Amniotic stem cell (primary cell): ENCODE results near the gene GMIP.

Experiments used
- DNase-seq: peaks from one replicate; lab custom pipeline; 2025; lab: John Stamatoyannopoulos, UW

GMIP gene

GRCh38 chr19:19657397-19657783 is 13.9 kb upstream of the GMIP start:
- DNase-seq = no peak

DNA sequence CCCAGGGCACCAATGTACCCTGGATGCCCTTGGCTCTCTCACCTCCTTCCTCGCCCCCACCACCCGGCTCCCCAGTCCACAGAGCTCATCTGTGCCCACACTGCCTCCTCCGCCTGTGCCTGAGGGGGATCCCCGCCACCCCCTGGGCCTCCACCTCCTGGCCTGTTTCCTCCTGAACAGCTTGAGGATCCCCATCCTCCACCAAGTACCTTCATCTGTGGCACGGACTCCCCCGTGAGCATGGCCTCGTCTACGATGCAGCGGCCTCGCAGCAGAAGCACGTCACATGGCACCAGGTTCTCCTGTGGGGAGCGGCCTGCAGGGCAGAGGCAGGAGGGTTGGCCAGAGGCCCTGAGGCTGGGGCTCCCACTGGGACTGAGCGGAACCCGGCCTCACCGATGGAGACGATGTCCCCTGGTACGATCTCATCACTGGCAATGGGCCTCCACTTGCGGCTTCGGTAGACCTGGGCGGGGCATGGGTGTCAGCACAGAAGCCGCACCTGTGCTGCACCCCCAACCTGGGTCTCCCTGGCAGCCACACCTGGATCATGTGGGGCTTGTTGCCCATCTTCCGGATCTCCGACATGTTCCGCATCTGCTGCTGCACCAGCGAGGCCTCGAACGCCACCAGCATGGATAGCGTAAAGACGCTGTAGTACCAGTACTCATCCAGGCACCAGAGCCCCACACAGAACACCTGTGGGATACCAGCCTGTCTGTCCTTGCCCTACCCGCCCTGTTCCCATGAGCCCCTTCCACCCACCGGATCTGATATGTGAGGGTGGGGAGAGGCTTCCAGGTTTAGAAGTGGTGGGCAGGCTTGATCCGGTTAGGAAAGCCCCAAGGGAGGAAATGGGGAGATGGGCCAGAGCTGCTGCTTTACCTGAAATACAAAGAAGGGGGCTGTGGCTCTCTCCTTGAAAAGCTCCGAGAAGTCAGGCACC is 13.3 kb upstream of the GMIP start:
- no peak for DNase-seq

DNA sequence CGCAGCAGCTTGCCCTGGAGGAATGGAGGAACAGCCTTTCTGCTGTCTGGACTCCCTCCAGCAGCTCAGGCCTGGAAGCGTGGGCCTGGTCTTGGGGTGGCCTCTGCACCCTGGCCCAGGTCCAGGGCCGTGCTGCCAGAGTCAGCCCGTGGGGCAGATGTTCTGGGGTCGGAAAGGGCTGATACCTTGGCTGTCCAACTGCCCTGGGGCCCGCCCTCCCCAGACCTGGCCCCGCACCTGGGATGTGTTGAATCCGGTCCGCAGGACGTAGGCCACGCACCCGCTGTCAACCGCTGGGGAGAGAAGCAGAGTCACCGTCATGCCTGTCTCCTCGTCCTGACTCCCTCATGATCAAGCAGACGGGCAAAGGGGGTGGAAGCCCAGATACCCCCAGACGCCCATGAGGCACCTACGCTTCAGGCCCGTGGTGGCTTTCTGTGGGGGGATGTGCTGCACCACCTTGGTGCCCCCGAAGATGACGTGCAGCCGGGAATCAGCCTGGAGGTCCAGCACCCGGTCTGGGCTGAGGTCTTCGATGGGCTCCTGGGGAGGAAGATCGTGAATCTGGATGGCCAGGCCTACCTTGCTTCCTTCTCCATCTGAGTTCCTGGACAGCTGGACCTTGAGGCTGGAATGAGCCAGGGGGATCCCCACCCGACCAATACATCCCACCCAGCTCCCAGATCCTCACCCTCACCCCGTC is 12.3 kb upstream of the GMIP start:
- DNase-seq = no peak

GRCh38 chr19:19655051-19655594 is 11.7 kb upstream of the GMIP start:
- no peak for DNase-seq

DNA sequence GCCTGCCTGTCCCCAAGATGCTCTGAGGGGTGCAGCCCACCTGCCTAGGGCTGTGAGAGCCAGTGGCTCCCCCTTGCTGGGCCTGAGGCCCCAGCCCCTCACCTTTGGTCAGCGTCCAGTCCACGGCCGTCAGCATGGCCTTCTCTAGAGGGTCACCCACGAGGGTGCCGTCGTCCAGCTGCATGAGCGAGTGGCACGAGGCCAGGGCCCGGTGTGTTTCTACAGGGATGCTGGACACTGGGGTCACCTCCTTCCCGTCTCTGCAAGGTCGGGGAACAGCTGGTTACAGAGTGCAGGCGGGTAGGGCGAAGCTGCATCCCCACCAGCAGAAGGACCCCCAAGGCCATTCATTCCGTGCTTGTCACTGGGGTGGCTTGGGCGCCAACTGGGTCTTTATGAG is 11.0 kb upstream of the GMIP start:
- no peak for DNase-seq

DNA sequence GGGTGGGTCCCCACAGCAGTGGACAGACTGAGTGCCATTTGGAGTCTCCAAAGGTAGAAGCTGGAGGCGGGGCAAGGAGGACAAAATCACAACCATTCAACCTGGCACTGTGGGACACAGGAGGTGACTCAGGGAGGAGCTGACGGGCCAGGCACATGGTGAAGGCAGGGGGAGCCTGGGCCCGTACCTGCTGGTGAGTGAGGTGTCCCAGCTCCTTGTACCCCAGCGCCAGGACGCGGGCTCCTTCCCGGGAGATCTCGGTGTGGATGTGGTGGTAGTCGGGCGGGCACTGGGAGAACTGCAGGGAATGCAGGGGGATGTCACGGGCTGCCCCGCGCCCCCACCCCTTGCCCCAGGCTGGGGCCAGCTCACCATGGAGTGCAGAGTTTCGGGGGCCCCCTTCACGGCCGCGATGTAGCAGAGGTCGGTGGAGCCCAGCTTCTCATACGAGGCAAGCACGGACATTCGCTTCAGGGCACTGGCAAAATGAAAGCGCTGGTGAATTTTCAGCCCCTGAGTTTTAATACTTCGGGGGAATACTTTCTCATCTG is 10.2 kb upstream of the GMIP start:
- DNase-seq = no peak

DNA sequence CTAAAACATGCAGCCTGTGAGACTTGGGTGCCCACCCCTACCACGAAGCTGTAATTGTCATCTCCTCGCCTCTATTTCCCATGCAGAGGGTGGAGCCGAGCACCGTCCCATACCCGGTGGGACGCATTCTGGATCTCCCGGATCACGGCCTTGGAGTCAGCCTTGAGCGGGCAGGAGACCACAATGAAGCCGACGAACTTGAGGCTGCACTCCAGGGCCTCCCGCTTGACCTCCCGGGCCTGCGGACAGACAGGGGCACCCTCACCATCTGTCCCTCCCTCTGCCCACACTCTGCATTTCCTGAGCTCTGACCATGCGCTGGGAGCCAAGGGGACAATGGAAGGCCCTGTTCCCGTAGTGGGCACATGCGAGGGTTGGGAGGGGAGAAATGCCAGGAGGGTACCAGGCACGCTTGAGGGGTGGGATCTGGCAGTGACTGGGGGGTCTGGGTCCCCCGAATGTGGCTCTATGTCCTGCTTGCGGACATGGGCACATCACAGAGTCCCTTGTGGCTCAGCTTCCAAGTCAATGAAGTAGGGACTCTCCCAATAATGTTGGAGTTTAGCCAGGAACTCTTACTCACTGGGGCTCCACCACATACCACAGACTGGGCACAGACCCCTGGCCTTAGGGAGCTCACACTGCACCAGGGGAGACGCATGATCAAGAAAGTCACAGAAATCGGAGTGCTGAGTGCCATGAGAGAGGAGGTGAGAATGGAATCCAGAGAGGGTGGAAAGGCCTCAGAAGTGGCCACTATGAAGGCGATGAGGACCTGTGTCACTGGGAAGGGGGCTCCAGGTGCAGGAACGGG is 9.2 kb upstream of the GMIP start:
- no peak for DNase-seq

DNA sequence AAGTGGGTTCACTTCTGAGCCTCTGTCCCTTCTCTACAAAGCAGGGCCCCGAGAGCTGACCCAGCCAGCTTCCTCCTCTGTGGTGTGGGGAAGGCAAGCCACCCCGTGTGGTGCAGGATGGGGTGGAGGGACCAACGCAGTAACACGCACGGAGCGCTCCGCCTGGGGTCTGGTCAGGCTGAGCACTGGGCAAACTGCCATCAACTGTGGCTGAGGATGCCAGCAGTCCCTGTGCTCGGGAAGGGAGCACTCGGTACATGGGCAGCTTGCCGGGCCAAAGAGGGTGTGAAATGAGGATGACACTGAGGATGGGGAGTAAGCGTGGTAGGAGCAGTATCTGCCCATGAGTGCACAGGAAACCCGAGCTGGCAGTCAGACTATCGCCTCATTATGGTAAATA is 7.6 kb upstream of the GMIP start:
- no peak for DNase-seq

DNA sequence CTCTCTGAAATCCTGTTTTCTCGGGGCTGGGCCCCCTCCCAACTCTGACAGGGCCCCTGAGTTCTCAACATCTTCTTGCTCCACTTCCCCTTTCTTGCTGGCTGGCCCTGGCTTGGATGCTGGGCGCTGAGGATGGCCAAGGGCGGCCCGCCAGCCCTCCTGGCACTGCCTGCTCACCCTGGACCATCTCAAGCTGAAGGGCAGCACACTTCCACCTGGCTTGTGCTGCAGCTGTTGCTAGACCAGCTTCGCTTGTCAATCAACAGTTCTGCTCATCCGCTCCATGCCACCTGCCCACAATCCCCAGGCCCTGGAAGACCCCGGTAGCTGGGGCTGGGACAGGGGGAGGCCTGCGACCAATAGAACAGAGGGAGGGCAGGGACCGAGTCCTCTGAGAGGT is 6.9 kb upstream of the GMIP start:
- DNase-seq = no peak

- DNase-seq = no peak
These were observed 6.1 kb upstream of the GMIP start for GRCh38 chr19:19649580-19649995.

DNA sequence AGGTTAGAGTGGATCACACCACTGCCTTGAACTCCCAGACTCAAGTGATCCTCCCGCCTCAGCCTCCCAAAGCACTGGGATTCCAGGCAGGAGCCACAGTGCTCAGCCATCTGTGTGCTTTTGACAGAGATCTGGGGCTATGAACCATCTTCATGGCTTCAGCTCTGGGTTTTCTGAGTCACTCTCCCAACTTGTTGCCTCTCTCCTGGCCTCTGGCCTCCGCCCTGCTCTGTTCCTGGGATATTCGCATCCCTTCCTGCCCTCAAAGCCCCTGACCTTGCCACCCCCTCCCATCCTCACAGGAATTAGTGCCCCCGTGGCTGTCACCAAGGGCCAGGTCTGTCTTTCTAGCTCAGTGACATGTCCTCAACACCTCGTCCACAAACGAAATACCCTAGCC is 5.7 kb upstream of the GMIP start:
- DNase-seq = no peak

GRCh38 chr19:19647037-19647835 is 3.8 kb upstream of the GMIP start:
- no peak for DNase-seq

GRCh38 chr19:19645233-19645870 is 1.9 kb upstream of the GMIP start:
- no peak for DNase-seq

DNA sequence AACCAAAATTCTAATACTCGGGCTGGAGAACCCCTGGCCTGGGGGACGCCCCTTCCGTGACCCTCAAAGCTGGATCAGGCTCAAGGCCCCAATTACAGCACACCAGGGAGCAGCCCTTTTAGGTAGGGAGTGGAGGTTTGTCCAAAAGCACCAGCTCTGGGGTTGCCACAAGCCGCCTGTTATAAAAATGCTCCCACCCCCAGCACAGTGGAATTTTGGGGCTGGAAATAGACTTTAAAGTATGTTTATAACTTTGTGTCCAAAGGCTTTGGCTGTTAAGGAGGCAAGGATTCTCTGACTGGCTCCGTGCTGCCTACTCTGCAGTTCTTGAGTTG is 564 bp upstream of the GMIP start:
- DNase-seq = no peak

DNA sequence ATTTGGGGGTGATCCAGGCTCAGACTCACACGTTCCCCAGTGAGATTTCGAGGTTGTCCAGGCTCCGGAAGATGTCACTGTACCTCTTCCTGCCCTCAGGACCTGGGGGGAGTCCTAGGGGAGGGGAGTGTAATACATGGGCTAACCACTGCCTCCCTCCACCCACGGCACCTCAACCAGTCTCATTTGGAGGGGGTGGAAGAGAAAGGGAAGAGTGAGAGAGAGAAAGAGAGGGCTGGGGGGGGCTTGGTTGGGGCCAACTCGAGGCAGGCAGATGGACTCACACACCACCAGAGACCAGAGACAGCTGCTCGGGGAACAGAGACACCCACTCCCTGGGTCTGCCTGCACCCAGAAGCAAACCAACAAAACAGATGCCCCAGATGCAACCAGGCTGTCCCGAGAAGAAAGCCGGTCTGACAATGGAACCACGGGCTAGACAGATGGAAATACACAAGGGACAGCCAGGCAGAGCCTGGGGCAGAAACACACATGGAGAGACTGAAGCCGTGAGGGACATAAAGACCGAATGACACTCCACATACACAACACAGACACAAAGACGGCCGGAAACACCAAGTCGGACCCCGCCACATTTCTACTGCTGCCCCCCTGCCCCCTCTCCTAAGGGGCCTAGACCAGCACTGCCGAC is 825 bp downstream of the GMIP start:
- DNase-seq = no peak

GRCh38 chr19:19637523-19638251 is 5.8 kb downstream of the GMIP start:
- no peak for DNase-seq

GRCh38 chr19:19637186-19637522 is 6.3 kb downstream of the GMIP start:
- DNase-seq = no peak

GRCh38 chr19:19636573-19637185 is 6.8 kb downstream of the GMIP start:
- no peak for DNase-seq

DNA sequence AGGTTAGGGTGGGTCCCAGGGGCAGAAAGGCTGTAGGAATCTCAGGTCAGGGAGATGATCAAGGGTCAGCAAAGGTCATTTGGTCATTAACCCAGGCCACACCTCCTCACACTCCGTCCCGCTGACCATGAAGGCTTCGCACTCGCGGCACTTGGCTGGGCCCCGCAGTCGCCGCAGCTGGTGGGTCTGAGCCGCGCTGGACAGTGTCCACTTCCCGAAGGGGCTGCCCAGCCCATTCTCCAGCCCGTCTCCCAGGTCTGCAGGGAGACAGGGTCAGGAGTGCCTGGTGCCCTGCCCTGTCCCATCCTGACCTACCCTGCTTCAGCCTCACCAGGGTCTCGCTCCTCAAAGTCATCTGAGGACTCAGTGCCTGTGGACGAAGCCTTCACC is 8.1 kb downstream of the GMIP start:
- no peak for DNase-seq
